HG03354 (cell line): Measurements from ENCODE around the gene MIER3.

ENCODE experiments used
- ATAC-seq: cut with Tn5 transposase; IDR thresholded peaks from one replicate; pipeline ENCODE4 v1.9.1; 2021; ENCODE audit warnings: mild to moderate bottlenecking; ENCODE audit not compliant: unreplicated experiment, poor library complexity, severe bottlenecking

Gene MIER3

DNA sequence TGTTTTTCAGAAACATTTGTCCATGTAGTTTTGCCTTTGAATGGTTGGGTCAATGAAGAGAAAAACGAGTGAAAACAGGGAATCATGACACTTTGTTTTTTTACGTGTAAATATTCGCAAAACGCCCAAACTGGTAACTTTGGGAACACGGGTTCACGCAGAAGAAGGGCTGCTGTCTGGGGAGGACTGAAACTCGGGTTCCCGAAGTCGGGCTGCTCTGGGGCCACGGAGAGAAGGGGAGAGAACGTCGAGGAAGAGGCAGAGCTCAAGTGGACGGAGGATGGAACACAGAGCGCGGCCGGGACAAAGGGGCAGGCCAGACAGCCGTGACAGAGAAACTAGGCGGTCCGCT is 43.0 kb downstream of the MIER3 start:
- ATAC-seq = peak; percentile 41

- no peak for ATAC-seq
Measured at GRCh38 chr5:56900858-56901578, 50.9 kb downstream of the MIER3 start.

GRCh38 chr5:56900395-56900794 is 51.5 kb downstream of the MIER3 start:
- no peak for ATAC-seq

GRCh38 chr5:56898213-56898612 is 53.7 kb downstream of the MIER3 start:
- no peak for ATAC-seq

DNA sequence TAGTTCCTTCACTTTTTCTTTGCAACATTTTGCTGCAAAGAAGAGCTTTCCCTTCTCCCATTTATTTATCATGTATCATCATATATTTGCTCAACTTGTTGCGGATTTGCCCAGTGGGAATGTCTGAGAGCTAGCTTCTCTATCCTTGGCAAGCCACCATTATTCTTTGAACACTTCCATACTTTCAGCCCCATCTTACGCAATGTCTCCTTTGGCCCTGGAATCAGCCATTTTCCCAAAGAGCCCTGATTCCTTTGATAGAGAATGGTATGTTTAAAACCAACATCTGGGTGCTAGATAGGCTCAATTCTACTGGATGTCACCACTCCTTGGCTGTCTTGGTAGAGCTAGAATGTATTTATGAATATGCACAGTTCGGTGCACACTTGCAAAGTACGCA is 55.2 kb downstream of the MIER3 start:
- ATAC-seq = no peak

GRCh38 chr5:56893251-56893951 is 58.5 kb downstream of the MIER3 start:
- no peak for ATAC-seq

- ATAC-seq = no peak
Measured at GRCh38 chr5:56881571-56881970, 70.4 kb downstream of the MIER3 start.

DNA sequence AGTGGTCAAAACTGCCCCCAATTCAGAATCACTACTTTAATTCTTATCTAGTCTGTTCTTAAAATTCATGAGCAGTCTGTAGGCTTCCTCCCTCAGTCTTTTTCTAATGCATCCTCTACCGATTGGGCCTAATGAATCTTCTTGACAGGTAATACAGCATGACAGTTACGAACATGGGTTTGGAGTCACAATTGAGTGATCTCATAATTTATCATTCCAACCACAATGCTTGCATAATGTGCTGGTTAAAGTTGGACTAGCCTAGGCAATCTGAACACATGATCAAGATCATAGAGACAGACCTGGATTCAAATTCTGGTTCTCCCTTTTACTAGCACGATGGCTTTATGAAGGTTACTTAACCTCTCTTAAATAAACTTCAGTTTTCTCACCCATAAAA is 75.6 kb downstream of the MIER3 start:
- no peak for ATAC-seq

- no peak for ATAC-seq
Measured at GRCh38 chr5:56873056-56873455, 78.9 kb downstream of the MIER3 start.

GRCh38 chr5:56871777-56872176 is 80.1 kb downstream of the MIER3 start:
- ATAC-seq = no peak
